Measurements from ENCODE around the gene PLEKHA7.

PLEKHA7 gene

DNA sequence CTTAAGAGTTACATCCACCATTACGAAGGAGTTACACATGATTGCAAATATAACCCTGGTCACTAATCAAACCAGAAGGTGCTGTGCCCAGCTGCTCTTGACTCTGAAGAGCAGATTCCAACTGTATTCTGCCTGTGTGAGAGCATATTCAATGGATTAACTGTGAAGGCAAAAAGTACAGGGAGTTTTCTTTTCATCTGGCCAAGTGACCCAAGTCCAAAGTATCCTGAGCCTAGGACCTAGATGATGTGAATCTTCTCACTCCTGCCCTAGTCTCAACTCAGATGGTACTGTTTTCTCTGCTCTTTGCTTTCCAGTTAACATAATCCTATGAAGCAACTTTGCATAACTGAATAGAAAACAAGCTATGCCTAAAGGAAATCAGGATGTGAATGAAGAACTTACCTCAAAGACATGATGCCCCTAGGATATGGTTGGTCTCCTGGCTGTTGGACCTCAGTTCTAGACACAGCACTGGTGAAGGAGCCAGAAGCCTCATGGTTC lies 169.9 kb downstream of the PLEKHA7 start:
- no peak for DNase-seq (ENCODE audit: low read depth in 2 of 2)

DNA sequence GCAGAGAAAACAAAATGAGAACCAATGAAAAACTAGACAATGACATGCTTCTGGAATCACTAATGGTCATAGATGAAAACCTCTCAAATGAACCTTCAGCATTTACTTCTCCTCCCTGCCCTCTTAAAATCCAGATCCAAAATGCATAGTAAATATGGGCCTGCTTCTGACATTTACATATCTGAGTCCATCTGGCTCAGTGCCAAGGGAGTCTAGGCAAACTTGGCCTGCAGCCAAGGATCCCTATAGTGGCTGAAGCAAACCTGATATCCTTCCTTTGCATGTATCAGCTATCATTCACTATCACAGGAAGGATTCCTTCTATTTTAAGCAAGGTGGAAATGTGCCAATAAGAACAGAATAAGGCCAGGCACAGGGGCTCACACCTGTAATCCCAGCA lies 170.9 kb downstream of the PLEKHA7 start:
- no peak for DNase-seq (ENCODE audit: low read depth in 2 of 2)

GRCh38 chr11:16841984-16842383 lies 172.2 kb downstream of the PLEKHA7 start:
- no peak for DNase-seq (ENCODE audit: low read depth in 2 of 2)

DNA sequence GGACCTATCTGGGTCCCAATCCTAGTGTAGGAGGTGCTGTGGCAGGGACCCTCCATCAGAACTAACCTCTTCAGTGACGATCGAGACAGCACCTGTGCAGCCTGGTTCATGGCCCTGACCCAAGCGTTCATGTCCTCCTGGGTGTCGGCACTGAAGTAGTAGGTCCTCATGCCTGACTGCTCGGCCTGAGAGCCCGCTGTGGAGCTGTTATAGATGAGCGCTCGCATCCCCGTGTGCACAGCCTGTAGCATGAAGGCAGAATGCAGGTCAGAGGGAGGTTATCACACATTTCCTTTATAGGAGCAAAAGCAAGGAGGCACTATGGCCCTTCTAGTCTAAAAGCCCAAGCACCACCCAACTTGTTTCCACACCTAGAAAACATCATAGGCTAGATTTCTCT lies 172.7 kb downstream of the PLEKHA7 start:
- DNase-seq (ENCODE audit: low read depth in 2 of 2) = no peak

GRCh38 chr11:16840951-16841350 lies 173.3 kb downstream of the PLEKHA7 start:
- no peak for DNase-seq (ENCODE audit: low read depth in 2 of 2)

- no peak for DNase-seq (ENCODE audit: low read depth in 2 of 2)
Observed at GRCh38 chr11:16839821-16840220, 174.4 kb downstream of the PLEKHA7 start.

- DNase-seq (ENCODE audit: low read depth in 2 of 2) = no peak
Observed at GRCh38 chr11:16834384-16834783, 179.8 kb downstream of the PLEKHA7 start.

DNA sequence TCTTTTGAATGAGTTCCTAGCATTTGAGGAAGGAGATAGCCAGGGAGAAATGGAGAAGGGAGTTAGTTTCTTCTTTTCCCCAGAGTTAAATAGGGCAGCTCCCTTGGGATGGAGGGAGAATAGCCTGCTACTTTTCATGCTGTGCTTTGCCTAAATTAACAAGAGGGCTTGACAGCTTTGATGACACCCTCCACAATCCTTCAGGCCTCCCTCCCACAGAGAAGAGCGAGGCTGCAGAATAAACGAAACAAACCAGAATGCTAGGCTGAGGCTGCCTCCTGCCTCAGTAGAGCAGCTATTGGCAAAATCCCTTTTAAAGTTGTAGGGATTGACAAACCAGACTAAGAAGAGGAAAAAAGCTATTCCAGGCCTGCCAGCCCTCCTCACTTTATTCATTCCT lies 181.2 kb downstream of the PLEKHA7 start:
- no peak for DNase-seq (ENCODE audit: low read depth in 2 of 2)

GRCh38 chr11:16832193-16832539 lies 182.0 kb downstream of the PLEKHA7 start:
- no peak for DNase-seq (ENCODE audit: low read depth in 2 of 2)

- DNase-seq (ENCODE audit: low read depth in 2 of 2) = no peak
Observed at GRCh38 chr11:16831316-16832192, 182.7 kb downstream of the PLEKHA7 start.

- no peak for DNase-seq (ENCODE audit: low read depth in 2 of 2)
Observed at GRCh38 chr11:16827139-16827538, 187.1 kb downstream of the PLEKHA7 start.

DNA sequence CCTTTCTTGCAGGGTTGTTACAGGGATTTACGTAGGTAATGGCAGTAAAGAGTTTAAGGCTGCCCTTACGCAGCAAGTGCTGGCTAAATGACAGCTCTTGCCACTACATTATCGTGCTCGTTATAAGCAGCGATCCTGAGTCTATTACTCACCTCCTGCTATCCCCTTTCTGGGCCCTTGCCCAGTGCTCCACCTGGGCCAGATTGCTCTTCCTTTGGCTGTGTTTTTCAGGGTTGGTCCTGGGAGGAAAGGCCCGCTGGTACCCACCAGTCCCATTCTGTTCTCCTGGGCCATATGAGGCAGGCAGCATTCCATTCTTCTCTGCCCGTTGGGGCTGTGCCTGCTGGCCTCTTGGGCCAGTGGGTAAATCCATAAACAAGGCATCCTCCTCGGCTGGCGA lies 188.2 kb downstream of the PLEKHA7 start:
- DNase-seq (ENCODE audit: low read depth in 2 of 2) = no peak

- no peak for DNase-seq (ENCODE audit: low read depth in 2 of 2)
Observed at GRCh38 chr11:16825101-16825500, 189.1 kb downstream of the PLEKHA7 start.

DNA sequence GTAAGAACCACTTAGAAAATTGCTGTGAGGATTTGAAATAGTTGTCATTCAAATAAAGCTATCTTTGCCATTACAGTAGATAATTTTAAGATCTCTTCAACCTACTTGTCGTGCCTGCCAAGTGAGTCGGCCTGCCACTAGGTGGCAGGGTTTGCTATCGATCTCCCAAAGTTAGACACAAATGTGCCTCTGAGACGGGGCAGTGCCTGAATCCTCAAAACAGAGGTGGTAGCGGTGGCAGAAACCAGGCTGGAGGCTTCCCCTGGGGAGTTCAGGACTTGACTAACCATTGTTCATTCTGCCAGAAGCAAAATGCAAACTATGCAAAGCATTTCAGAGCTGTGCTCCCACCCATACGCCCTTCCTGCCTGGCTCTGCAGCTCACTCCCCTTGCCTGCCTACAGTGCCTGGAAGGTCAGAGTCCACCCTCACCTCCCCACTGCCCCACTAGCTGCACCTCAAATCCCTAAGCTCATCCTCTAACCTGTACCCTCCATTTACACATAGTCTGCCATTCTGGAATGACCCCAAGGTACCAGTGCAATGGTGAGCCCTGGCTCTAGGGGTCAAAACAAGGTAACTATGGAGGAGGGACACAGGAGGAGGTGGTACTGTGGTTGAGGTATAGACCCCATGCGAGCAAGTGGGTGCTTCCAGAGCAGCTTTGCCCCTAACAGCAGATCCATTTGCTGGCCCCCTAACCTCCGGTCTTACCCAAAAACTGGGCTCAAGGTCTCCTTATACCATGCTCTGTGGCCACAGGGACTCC lies 193.7 kb downstream of the PLEKHA7 start:
- peak; percentile 49 to 50 for DNase-seq (ENCODE audit: low read depth in 2 of 2)

- no peak for DNase-seq (ENCODE audit: low read depth in 2 of 2)
Observed at GRCh38 chr11:16818284-16818683, 195.9 kb downstream of the PLEKHA7 start.

DNA sequence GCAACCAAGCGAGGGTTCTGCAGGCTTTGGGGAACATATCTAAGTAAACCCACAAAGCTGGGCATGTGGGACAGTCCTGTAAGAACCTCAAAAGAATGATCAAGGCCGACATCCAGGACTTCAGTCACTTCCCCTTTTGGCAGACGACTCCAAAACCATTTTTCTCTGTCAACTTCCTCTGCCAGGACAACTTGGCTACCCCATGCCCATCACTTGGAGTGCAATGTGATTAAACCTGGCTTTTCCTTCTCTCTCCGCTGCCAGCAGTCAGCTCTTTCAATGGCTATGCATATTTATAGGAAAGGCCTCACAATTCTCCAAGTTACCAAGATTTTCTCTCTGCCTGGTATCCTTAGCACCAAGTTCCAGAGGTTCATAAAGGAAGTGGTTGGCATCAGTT lies 196.9 kb downstream of the PLEKHA7 start:
- DNase-seq (ENCODE audit: low read depth in 2 of 2) = no peak

DNA sequence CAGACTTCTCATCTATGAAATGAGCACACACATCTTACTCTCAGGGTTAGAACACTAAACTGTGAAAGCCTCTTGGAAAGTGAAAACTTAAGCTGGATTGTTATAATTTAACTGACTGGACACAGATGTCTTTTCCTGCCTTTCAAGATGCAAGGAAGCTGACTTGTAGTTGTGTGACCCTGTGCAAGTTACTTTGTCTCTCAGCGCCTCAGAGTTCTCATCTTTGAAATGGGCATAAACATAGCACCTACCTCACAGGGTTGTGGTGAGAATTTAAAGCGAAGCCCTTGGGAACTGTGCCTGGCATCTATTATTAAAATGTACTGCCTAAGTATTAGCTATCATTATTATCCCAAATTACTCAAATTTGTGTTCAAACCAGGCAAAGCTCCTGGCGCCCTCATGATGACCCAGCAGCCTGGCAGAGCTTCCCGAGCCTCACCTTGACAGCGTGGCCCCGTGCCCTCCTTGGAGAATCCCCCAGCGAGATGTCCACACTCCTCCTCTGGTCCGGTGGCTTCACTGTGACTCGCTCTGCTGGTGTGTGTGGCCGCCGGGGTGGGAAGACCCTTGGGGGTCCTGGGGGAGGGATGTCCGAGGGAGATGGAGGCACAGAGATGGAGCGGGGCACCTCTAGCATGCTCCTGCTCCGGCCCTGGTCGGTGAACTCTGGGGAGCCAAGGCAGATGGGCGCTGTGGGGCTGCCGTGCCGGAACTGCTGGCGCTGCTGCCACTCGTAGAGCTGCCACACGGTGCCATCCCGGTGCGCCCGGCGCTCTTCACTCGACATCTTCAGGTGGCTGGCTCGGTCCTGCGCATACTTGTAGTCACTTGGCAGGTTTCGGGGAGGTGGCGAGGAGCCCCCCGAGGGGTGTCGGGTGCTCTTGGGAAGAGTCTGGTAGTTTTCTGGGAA lies 197.6 kb downstream of the PLEKHA7 start:
- DNase-seq (ENCODE audit: low read depth in 2 of 2) = no peak

- no peak for DNase-seq (ENCODE audit: low read depth in 2 of 2)
Observed at GRCh38 chr11:16815047-16815767, 199.0 kb downstream of the PLEKHA7 start.

DNA sequence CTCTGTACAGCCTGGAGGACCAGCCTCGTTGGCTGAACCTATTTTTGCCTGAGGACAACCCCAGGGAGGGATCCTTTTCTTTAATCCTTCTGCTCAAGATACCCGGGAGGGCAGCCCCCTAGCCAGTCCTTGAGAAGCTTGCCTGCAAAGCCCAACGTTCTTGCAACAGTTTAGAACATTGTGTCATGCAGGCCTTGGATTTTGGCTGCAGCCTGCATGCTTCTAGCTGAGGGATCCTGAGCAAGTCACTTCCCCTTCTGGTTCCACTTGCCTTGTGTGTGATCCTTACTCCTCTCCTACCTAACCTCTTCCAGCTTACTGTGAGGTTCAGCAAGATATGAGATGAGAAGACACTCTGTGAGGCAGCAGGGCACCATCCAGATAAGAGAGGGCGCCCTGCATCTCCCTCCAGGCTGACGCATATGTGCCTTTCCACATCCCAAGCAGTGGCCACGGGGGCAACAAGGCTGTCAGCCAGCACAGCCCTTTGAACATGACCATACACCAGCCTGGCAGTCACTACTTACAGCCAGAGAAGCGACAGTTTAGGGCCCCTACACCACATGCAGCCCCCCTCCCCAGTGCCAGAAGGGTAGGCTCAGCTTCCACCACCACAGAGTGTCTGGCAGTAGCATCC lies 199.7 kb downstream of the PLEKHA7 start:
- no peak for DNase-seq (ENCODE audit: low read depth in 2 of 2)

DNA sequence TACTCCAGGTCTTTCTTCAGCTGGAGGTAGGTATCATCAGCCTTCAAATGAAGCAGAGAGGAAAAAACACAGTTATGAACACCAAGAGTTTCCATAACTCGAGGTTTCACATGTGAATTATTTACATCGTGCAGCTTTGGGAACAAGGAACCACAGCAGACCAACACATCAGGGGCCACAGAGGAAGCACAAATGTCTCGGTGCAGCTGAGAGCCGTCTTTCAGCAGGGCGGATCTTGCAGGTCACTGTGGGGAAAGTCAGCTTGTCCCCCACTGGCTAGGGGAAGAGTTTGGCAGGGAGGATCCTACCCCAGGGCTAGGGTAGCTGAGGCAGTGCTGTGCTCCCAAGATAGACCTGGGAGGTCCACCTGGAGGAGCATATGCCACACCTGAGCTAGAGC lies 201.1 kb downstream of the PLEKHA7 start:
- no peak for DNase-seq (ENCODE audit: low read depth in 2 of 2)

GRCh38 chr11:16812274-16812673 lies 201.9 kb downstream of the PLEKHA7 start:
- no peak for DNase-seq (ENCODE audit: low read depth in 2 of 2)

Measured in fibroblast of skin of left quadriceps (primary cell).